Measurements from ENCODE around the gene FIBCD1.

Gene FIBCD1

GRCh38 chr9:130935648-130936271 lies 3.3 kb downstream of the FIBCD1 start:
- DNase-seq = no peak

- DNase-seq = no peak
These were observed 4.1 kb downstream of the FIBCD1 start for GRCh38 chr9:130934702-130935647.

DNA sequence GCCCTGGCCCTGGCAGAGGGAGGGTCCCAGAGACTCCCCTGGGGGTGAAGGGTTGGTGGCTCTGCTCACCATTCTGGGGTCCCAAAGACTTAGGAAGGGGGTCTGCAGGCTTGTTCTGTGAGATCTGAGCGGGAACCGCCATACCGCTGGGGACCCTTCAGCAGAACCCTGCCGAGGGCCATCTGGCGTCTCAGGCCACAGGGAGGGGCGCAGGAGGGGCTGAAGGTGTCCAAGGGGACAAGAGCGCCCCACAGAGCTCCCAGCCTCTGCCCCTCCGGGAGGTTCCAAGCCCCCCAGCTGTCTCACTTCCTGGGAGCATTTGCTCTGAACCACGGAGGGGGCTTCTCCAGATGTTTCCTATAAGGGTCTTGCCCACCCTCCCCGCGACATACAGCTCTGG lies 4.8 kb downstream of the FIBCD1 start:
- no peak for DNase-seq

- DNase-seq = peak; percentile 78
These were observed 5.7 kb downstream of the FIBCD1 start for GRCh38 chr9:130933114-130934046.

- DNase-seq = no peak
These were observed 6.6 kb downstream of the FIBCD1 start for GRCh38 chr9:130932255-130933079.

DNA sequence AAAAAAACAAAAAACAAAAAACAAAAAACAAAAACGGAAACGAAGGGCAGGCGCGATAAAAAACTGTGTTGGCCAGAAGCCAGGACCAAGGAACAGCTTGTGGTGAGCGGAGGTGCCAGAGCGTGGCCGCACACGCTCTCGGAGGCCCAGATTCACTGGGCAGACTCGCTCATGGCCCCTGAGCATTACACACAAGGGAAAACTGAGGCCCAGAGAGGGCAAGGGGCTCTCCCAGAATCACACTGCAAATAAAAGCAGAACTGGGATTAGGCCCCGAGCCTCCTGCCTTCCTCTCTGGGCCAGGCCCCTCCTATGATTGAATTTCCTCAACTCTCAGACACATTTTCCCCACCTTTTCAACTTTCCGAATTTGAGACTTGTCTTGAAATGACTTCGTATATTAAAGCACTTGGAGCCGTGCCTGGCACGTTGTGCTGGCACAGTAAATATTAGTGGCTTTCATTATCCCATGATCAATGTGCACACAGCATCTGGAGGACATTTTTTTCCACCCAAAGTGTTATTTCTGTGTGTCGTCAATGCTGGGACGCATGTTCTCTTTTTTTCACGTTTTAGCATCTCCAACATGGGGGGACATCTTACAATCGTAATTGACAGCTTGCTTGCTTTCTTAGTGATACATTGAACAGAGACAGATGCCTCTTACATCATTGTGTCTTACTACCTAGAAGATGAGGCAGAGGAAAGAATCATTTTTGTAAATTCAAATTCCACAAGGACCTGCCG lies 7.4 kb downstream of the FIBCD1 start:
- DNase-seq = no peak

- no peak for DNase-seq
These were observed 8.2 kb downstream of the FIBCD1 start for GRCh38 chr9:130930804-130931349.

DNA sequence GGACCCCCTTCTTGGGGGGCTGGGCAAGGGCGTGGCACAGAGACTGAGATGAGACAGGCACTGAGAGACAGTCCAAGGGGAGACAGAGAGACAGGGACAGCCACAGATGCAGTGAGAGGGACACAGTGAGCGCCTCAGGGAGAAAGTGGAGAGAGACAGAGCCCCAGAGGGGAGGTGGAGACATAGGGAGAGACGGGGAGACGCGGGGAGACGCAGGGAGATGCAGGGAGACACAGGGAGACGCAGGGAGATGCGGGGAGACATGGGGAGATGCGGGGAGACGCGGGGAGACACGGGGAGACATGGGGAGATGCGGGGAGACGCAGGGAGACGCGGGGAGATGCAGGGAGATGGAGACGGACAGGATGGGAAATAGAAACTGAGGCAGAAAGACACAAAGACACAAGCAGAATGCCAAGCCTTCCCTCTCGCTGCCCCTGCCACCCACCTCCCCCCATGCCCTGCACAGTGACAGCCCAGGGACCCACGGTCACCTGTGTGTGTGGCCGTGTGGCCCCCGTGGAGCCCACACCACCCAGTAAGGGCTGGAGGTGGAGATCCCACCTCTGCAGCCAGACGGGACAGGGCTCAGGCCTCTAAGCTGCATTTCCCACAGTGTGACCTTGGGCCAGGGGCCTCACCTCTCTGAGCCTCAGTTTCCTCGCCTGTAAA lies 8.8 kb downstream of the FIBCD1 start:
- DNase-seq = no peak

DNA sequence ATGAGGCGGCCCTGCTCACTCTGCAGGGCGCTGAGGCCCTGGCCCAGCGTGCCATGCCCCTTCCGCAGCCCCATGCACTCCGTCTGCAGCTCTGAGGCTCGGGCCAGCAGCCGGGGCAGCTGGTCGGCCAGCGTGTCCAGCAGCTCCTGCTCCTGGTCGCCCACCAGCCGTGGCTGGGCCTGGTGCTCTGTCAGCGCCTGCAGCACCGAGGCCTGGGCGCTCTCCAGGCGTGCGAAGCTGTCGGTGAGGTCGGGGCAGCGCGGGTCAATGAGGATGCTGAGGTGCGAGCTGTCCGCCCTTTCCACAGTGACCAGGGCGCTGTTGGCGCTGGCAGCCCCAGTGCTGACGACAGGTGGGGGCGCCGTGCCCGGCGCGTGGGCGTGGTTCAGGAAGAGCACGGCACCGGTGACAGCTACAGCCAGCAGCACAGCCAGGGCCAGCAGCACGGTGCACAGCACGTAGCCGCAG lies 9.4 kb downstream of the FIBCD1 start:
- DNase-seq = no peak

GRCh38 chr9:130927995-130928900 lies 10.8 kb downstream of the FIBCD1 start:
- DNase-seq = peak; percentile 78

GRCh38 chr9:130927338-130927737 lies 11.7 kb downstream of the FIBCD1 start:
- DNase-seq = no peak

DNA sequence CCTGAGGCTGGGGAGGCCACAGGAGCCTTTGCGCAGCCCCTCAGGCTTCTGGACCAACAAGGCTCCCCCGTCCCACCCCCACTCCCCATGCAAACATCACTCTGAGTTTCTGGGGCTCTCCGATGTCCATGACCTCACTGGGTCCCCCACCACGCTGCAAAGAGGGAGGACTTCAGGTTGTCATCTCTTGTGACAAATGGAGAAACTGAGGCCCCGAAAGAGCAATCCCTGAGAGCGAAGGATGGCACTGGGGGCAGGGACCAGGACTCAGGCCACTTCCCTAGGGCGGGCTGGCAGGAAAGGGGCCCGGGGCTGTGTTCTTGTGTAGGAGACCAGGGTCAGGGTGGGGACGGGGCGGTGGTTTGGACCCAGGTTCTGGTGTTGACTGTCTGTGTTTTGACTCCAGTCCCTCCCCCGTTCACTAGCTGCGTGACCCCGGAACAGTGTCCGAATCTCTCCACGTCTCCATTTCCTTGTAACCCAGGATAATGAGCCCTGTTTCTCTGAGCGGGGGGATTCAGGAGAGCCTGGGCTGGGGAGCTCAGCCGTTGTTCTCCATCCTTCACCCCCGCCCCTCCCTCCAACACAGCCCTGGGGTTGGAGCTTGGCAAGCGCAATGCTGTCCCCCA lies 13.9 kb downstream of the FIBCD1 start:
- DNase-seq = no peak

DNA sequence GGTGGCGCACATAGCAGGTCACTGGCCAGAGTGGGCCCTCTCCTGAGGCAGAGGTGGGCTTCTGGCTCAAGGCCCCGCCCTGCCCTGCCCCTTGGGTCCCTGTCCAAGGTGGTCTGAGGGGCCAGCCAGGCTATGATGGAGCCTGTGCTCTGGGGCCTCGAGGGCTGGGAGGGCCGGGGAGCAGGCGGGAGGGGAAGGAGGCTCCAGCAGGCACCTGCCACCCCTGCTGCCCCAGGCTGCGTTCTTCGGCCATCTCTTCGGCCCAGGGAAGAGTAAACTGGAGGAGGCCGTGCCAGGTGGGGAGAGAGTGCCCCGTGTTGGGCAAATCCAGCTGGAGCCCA lies 14.6 kb downstream of the FIBCD1 start:
- DNase-seq = no peak

DNA sequence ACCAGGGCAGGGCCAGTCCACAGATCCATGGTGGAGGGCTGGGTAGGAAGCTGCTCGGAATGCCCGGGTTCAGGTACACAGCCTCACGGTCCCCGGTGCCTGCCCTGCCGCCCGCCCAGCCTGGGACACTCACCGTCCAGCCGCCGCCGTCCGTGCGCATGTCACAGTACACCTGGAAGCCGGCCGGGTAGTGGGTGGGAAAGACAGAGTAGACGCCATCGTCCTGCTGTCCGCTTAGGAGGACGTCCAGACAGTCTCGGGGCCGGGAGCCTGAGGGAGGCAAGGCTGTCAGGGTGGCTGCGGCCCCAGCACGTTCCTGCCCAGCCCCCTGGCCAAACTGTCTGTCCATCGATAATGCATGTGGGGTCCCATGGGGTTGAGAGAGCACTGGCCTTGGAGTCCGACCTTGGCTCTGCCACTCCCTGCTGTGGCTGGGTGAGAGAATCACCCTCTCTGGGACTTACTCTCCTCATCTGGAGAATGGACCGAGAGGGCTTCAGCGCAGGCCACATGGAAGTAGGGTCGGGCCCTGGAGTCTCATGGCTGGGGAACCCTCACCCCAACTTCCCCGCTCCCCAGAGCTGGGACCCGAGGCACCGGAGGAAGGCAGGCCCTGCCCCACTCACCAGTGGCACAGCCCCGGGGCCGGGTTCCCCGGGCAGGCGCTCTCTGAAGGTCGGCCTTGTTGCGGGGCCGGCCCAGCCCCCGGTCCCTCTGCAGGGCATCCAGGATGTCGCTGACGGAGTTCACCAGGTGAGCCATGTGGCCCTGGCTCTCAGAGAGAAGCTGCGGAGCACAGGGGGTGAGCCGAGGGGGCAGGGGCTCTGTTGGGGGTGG lies 15.2 kb downstream of the FIBCD1 start:
- DNase-seq = no peak

DNA sequence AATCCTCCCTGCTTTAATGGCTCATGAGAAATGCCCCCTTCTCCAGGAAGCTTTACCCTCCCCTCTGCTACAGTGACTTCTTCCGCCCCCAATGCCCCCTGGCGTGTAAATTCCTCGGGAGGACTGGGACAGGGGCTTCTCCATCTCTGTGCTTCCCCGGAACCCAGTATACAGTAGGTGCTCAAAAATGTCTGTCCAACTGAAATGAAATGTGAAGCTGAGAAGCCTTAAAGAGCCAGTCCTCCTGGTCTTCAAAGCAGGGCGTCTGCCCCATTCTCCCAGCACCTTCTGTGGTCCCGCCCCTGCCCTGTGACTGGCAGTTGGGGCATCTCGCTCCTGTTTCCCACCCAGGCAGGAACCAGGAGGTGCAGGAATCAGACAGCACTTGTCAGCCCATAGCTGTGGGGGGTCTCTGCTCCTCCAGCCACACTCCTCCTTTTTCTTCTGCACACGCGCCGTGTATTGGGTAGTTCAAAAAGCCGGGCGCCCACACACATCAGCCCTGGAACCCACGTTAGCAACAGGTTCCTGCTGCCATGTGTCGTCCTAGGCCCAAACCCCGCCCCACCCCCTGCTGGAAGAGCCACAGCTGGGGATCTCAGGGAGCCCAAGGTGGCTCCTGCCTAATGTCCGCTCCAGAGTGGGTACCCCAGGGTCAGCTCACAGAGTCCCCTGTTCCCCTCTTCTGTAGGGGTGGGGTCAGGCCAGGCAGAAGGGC lies 16.0 kb downstream of the FIBCD1 start:
- DNase-seq = no peak

DNA sequence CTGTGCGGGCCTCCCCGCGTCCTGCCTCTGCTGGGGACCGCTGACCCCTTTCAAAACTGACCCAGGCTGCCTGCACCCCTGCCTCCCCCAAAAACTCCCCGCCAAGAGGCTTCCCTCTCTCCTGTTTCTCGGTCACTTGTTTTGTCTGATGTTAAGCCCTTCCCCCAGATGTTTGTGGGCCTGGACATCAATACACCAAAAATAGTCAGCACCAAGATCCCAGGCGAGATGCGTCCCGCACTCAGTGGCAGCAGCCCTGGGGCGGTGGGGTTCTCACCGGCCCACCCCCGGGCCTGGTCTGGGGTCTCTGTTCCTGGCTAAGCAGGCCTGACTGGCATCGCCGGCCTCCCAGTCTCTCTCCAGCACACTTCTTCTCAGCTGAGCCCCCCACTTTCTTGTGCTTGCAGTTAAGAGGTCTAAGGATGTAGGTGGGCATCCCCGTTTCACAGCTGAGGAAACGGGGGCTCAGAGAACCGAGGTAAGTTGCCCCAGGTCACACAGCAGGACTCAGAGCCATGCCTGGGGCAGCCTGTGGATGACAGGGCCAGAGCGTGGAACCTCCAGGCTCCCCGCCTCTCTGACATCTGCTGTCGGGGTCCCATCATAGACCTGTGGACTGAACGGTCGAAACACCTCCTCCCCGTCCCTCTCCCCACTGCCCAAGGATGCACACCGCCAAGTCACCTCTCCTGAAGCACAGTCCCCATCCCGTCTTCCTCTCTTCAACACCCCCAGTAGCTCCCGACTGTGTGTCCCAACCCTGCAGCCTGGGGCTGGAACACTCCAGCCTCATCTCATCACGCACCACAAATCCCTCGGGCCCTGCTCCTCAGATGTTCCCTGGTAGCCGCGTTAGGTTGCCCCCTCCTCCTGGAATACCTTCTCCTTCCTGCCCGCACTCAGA lies 16.8 kb downstream of the FIBCD1 start:
- DNase-seq = no peak
